HUES48 (cell line): ENCODE results near the gene SMIM14.
"Not testable (repeated sequence)": the region's sequence is repeated elsewhere in the genome, so short reads cannot be mapped to it uniquely, and the experiment has no call there.

Experiments used
- H3K27ac ChIP-seq: one replicate; pipeline ENCODE4 v1.7.0; 2013; ENCODE audit warnings: low read depth, low read length, inconsistent platforms
- H3K27me3 ChIP-seq: 2 replicates; pipeline ENCODE4 v1.6.1; 2013; ENCODE audit warnings: mild to moderate bottlenecking, low read length; ENCODE audit not compliant: control insufficient read depth, insufficient read depth
- H3K36me3 ChIP-seq: 2 replicates; pipeline ENCODE4 v1.6.1; 2013; ENCODE audit warnings: low read length; ENCODE audit not compliant: control insufficient read depth, insufficient read depth
- H3K4me1 ChIP-seq: 2 replicates; pipeline ENCODE4 v1.6.1; 2013; ENCODE audit warnings: mild to moderate bottlenecking, low read length; ENCODE audit not compliant: control insufficient read depth, insufficient read depth
- H3K4me3 ChIP-seq: 2 replicates; pipeline ENCODE4 v1.5.1; 2013; ENCODE audit warnings: mild to moderate bottlenecking, low read depth, low read length
- H3K9ac ChIP-seq: 2 replicates; pipeline ENCODE4 v1.6.1; 2013; ENCODE audit warnings: mild to moderate bottlenecking, low read depth, low read length, moderate library complexity
- H3K9me3 ChIP-seq: 2 replicates; pipeline ENCODE4 v1.6.1; 2013; ENCODE audit warnings: low read length; ENCODE audit not compliant: control insufficient read depth, insufficient read depth

Gene SMIM14

DNA sequence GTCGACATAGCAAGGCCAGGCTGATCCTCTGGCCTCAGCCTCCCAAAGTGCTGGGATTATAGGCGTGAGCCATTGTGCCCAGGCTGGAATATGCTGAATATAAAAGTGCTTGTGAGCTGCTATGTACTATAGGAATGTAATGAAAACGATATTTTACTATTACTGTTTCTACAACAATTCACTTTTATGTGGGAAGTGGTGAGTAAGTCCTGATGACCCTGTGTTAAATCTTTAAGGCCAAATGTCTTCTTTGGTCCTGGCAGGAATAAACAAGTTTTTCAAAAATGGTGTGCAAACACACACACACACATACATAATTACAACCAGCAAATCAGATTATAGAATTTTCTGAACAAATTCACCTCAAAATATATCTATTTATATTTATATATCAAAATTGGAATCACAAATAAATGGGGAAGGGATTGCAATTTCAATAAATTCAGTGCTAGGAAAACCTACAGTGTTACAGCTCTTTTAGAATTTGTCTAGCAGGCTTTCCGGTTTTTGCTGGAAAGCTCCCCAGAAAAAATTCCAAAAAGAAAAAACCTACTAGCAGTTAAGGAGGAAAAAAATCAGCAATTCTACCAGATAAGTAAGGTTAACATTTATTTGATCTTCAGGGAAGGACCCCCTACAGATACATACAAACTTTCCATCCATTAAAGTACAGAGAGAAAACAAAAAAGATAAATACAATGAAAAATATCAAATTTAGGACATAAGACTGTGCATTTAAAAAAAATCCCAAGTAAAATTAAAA, 17.9 kb downstream of the SMIM14 start:
- Histone ChIP-seq H3K9me3 (no peaks in the 10 kb centered on the region), H3K4me3 (no peak overlapping the region), H3K9ac (no peak overlapping the region), H3K4me1 (peaks cover 28% of the 10 kb centered on the region; the same call in 1 of the 2 replicates), H3K36me3 (0 out of 2 replicates have a peak, but pooled peaks cover 2% of the 10 kb centered on the region), H3K27me3 (no peaks in the 10 kb centered on the region), H3K27ac (no peak overlapping the region)

DNA sequence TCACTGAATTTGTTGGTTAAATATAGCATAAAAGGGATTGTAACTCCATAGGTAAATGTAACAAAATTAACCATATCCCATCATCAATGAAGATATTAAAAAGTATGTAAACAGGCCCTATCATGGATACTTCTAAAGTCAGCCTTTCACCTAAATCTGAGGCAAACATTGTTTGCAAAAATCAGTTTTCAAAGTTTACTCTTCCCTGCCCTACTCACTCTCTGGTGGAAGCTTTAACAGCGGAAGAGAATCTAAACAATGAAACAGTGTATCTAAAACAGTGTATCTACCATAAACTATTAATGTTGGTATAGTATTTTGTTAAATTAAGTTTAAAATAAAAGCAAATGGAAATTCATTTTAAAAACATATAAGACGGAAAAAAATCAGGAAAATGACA, 21.1 kb downstream of the SMIM14 start:
- Histone ChIP-seq H3K4me1 (peaks cover 28% of the 10 kb centered on the region; the same call in 1 of the 2 replicates), H3K9me3 (no peaks in the 10 kb centered on the region), H3K9ac (no peak overlapping the region), H3K36me3 (no peaks in the 10 kb centered on the region), H3K27ac (peak overlapping the region; percentile 5), H3K4me3 (no peak overlapping the region), H3K27me3 (no peaks in the 10 kb centered on the region)

DNA sequence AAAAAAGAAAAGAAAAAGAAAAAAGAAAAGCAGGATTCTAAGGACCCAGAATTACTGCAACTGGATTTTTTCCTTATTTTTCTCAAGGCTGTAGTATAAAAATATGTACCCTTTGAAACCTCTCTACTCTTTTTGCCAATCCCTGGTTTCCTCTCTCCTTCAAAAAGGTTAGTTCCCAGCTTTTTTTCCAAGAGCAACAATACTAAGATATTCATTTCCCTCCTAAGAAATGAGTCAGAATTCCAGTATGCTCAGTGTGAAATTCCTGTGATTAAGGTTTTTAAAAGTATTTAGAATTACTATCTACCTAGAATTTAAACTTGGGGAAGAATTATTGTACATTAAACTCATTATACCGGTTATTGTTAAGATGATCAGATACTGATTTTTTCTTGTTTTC, 22.0 kb downstream of the SMIM14 start:
- peaks cover 28% of the 10 kb centered on the region; the same call in 1 of the 2 replicates for H3K4me1 ChIP-seq
- no peaks in the 10 kb centered on the region for H3K9me3 ChIP-seq
- no peaks in the 10 kb centered on the region for H3K27me3 ChIP-seq
- no peak overlapping the region for H3K4me3 ChIP-seq
- H3K9ac ChIP-seq: no peak overlapping the region
- H3K36me3 ChIP-seq: no peaks in the 10 kb centered on the region
- H3K27ac ChIP-seq: peak overlapping the region; percentile 70

DNA sequence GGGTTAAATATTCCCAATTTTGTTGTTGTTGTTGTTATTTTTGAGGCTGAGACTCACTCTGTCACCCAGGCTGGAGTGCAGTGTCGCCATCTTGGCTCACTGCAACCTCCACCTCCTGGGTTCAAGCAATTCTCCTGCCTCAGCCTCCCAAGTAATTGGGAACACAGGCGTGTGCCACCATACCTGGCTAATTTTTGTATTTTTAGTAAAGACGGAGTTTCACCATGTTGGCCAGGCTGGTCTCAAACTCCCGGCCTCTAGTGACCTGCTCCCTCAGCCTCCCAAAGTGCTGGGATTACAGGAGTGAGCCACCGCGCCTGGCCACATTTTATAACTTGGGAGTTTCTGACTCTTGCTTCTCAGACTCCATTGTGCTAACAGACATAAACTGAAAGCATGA, 22.6 kb downstream of the SMIM14 start:
- H3K9ac ChIP-seq, H3K27me3 ChIP-seq, H3K4me3 ChIP-seq, H3K36me3 ChIP-seq, H3K9me3 ChIP-seq: not testable (repeated sequence)
- Histone ChIP-seq H3K4me1 (peaks cover 23% of the 10 kb centered on the region; the same call in 1 of the 2 replicates), H3K27ac (peak overlapping the region; percentile 70)

DNA sequence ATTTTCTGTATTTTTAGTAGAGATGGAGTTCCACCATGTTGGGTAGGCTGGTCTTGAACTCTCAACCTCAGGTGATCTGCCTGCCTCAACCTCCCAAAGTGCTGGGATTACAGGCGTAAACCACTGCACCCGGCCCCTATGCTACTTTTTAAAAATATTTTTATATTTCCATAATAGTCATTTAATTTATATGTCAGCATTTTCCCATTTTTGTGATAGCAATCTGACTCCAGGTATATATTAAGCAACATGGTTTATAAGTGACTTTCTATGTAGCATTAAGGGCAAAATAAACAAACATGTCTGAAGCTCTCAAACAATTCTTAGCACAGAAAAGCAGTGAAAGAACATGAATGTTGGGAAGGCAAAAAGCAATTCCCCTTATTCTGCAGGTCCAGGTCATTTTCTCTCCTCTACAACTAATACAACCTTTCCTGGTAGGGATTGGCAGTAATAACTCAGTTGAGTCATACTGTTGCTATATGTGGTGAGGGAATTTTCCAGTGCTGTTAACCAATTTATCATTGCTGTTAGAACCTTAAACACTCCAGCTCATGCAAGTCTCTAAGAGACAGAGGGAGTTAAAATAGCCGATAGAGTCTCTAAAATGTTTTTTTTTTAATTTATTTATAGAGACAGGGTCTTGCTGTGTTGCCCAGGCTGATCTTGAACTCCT, 24.0 kb downstream of the SMIM14 start:
- Histone ChIP-seq H3K4me1 (peaks cover 20% of the 10 kb centered on the region; the same call in 1 of the 2 replicates), H3K4me3 (no peak overlapping the region), H3K9me3 (no peaks in the 10 kb centered on the region), H3K27ac (no peak overlapping the region), H3K9ac (no peak overlapping the region), H3K27me3 (no peaks in the 10 kb centered on the region), H3K36me3 (no peaks in the 10 kb centered on the region; the same call in 1 of the 2 replicates)

DNA sequence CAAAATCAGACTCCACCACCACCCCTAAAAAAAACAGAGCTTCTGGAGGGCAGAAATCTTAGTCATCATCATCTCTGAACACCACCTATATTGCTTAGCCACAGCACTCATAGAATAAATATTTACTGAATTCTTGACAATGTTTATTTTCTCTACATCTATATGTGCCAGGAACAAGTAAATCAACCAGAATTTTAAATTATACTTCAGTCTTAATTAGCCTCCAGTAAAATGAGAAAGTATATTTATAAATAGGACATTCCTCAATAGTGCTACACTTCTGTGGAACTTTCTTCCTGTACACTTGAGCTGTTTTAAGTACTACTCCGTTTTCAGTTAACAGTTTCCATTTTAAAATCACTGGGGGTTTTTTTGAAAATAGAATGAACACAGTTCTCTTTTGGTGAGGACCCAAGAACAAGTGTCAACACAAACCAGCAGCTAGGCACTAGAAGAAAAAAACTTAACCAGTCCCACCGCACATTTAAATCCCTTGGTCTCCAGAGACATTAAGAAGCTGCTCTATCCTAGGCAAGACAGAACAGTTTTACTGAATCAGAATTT, 25.5 kb downstream of the SMIM14 start:
- no peak overlapping the region for H3K27ac ChIP-seq
- no peak overlapping the region for H3K4me3 ChIP-seq
- peaks cover 16% of the 10 kb centered on the region; the same call in 1 of the 2 replicates for H3K4me1 ChIP-seq
- H3K27me3 ChIP-seq: no peaks in the 10 kb centered on the region
- no peaks in the 10 kb centered on the region; the same call in 1 of the 2 replicates for H3K36me3 ChIP-seq
- no peaks in the 10 kb centered on the region for H3K9me3 ChIP-seq
- no peak overlapping the region for H3K9ac ChIP-seq

DNA sequence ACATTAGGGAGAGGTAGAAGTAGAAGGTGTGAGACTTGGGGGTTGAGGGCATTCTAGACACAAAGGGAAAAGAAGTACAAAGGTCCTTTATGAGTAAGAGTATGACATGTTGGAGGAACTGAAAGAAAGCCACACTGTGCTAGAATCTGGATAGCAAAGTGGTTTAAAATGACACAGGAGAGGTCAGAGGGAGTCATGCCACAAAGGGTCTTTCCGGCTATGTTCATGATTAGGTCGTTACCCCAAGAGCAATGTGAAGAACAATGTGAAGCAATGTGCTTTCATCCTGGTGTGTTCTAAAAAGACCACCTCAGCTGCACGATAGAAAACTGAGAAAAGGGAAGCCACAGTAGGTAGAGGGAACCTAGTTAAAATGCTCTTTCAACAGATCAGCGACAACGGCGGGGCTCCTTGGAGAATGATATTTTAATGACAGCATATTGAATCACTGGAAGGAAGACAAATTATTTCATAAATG, 29.2 kb downstream of the SMIM14 start:
- H3K4me3 ChIP-seq: no peak overlapping the region
- no peaks in the 10 kb centered on the region for H3K27me3 ChIP-seq
- no peak overlapping the region for H3K9ac ChIP-seq
- H3K27ac ChIP-seq: no peak overlapping the region
- H3K36me3 ChIP-seq: peaks cover 7% of the 10 kb centered on the region
- no peaks in the 10 kb centered on the region for H3K9me3 ChIP-seq
- no peaks in the 10 kb centered on the region for H3K4me1 ChIP-seq

DNA sequence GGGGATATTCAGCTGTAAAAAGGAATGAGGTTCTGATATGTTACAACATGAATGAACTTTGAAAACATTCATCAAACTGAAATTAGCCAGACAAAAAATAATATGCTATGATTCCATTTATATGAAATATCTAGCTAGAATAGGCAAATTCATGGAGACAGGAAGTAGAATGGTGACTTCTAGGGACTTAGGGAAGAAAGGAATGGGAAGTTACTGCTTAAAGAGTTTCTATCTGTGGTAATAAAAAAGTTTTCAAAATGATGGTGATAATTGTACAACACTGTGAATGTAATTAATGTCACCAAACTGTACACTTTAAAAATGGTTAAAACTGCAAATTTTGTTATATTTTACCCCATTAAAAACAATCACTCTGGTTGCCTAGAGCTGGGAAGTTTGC, 30.2 kb downstream of the SMIM14 start:
- Histone ChIP-seq H3K4me3 (no peak overlapping the region), H3K9ac (no peak overlapping the region), H3K4me1 (no peaks in the 10 kb centered on the region), H3K27me3 (no peaks in the 10 kb centered on the region), H3K36me3 (peaks cover 12% of the 10 kb centered on the region), H3K9me3 (no peaks in the 10 kb centered on the region), H3K27ac (no peak overlapping the region)

DNA sequence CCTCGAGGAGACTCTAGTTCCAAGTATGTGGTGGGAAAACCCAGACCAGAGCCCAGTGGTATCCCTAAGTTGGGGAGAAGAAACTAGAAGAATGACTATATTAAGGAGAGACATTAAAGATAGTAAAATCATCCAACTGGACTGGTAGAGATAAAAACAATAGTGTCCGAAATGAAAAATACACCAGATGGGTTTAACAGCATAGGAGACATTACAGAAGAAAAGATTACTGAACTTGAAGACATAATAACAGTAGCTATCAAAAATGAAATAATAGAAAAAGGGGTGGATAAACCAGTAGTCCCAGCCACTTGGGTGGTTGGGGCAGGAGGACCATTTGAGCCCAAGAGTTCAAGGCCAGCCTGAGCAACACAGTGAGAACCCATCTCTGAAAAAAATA, 31.9 kb downstream of the SMIM14 start:
- Histone ChIP-seq H3K27me3 (no peaks in the 10 kb centered on the region), H3K36me3 (peaks cover 21% of the 10 kb centered on the region), H3K9ac (no peak overlapping the region), H3K4me3 (no peak overlapping the region), H3K27ac (no peak overlapping the region), H3K9me3 (no peaks in the 10 kb centered on the region), H3K4me1 (no peaks in the 10 kb centered on the region)

DNA sequence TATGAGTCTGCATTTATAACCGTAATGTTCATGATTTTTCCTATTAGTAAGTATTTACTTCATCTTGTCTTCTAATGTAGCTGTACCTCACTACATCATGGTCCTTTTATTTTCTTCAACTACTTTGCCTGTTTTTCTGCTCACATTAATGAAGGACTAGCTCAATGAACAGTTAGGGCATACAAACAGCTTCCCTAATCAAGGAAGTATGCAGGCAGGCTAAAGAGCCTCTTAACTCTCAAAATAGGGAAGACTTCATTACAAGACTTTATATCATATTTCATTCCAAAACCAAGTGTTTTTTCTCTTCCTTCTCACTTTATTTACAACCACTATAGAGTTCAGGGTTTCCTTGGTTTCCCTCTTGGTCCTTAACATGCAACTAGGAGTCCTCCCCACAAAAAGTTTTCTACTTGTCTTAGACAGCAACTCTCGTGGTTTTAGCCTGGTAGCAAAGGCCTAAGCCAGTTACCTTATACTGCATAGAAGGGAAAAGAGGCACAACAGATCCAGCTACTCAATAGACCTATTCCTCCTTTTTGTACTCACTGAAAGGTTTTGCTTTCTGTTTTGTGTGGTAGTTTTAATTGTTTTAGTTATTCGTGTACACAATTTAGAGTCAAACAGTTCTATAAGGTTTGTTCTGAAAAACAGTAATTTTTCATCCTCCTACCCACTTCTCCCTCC, 40.8 kb downstream of the SMIM14 start:
- Histone ChIP-seq H3K36me3 (peaks cover 16% of the 10 kb centered on the region), H3K4me1 (no peaks in the 10 kb centered on the region), H3K9ac (no peak overlapping the region), H3K27me3 (no peaks in the 10 kb centered on the region), H3K4me3 (no peak overlapping the region), H3K9me3 (no peaks in the 10 kb centered on the region), H3K27ac (no peak overlapping the region)
